ENCODE results near the gene HBE1. TPM values are rescaled to one million over a fixed set of nuclear protein-coding genes. Genes with fewer than 3 reads are reported as not detected.

Gene HBE1
- total and polyA plus RNA-seq, 9 of the 15 experiments (the other 6 are each of a cell fraction or from before 2014, with no cell fraction given): 612 to 10,250 (median 2,181) TPM

DNA sequence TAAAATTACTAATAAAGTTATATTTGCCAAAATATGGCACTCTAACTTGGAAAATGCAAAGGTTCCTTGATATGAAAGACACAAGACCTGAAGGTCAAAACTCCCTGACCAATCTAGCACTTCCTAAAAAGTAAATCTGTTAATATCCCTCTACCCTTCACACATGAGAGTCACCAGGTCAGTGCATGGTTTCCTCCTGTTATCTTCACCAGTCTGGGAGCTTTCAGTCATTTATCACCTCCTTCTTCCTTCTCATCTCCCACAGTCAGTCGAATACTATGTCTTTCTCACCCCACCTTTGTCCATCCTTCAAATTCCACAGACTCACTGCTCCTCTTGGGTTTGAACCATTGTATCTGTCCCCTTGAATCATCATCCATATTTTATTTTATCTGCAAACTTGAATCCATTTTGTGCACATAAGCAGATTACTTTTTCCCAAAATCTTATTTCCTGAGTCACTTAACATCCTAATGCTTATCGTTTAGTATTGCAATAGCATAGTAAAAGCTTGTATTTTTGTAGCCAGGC, 2.6 kb downstream of the HBE1 start (continued):
- peak; percentile 17; the same call in 1 of the 2 replicates for TF ChIP-seq JUND (IDR thresholded peaks at IDR 0.05; ENCODE audit: borderline replicate concordance, low read depth, low read length)
- no peak for TF ChIP-seq JUND (tag; IDR thresholded peaks at IDR 0.05; ENCODE audit: borderline replicate concordance, low read depth, low read length)
- no peak for TF ChIP-seq PHF8 (IDR thresholded peaks at IDR 0.05; ENCODE audit: borderline replicate concordance, low read length)
- TF ChIP-seq, protein P1, sequence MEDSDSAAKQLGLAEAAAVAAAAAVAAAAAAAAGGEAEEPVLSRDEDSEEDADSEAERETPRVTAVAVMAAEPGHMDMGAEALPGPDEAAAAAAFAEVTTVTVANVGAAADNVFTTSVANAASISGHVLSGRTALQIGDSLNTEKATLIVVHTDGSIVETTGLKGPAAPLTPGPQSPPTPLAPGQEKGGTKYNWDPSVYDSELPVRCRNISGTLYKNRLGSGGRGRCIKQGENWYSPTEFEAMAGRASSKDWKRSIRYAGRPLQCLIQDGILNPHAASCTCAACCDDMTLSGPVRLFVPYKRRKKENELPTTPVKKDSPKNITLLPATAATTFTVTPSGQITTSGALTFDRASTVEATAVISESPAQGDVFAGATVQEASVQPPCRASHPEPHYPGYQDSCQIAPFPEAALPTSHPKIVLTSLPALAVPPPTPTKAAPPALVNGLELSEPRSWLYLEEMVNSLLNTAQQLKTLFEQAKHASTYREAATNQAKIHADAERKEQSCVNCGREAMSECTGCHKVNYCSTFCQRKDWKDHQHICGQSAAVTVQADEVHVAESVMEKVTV (CRISPR knock-in tag; IDR thresholded peaks at IDR 0.05): no peak
- TF ChIP-seq, protein P2, sequence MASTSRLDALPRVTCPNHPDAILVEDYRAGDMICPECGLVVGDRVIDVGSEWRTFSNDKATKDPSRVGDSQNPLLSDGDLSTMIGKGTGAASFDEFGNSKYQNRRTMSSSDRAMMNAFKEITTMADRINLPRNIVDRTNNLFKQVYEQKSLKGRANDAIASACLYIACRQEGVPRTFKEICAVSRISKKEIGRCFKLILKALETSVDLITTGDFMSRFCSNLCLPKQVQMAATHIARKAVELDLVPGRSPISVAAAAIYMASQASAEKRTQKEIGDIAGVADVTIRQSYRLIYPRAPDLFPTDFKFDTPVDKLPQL (IDR thresholded peaks at IDR 0.05; ENCODE audit: extremely low read depth, insufficient read length): no peak
- TF ChIP-seq, protein P3, sequence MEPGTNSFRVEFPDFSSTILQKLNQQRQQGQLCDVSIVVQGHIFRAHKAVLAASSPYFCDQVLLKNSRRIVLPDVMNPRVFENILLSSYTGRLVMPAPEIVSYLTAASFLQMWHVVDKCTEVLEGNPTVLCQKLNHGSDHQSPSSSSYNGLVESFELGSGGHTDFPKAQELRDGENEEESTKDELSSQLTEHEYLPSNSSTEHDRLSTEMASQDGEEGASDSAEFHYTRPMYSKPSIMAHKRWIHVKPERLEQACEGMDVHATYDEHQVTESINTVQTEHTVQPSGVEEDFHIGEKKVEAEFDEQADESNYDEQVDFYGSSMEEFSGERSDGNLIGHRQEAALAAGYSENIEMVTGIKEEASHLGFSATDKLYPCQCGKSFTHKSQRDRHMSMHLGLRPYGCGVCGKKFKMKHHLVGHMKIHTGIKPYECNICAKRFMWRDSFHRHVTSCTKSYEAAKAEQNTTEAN (CRISPR knock-in tag; IDR thresholded peaks at IDR 0.05): no peak
- TF ChIP-seq FOSL1 (tag; conservative IDR thresholded peaks at IDR 0.05): peak; percentile 36; the same call in 1 of the 2 replicates
- no peak for TF ChIP-seq ZNF121 (CRISPR knock-in tag; conservative IDR thresholded peaks at IDR 0.05)
- no peak for TF ChIP-seq CREB1 (IDR thresholded peaks at IDR 0.05)
- no peak for TF ChIP-seq CREB1 (CRISPR knock-in tag; IDR thresholded peaks at IDR 0.05)
- no peak for TF ChIP-seq FOXA1 (IDR thresholded peaks at IDR 0.05; ENCODE audit: borderline replicate concordance)
- TF ChIP-seq CHD1 (IDR thresholded peaks at IDR 0.05; ENCODE audit: low read length): no peak
- TF ChIP-seq, protein P4, sequence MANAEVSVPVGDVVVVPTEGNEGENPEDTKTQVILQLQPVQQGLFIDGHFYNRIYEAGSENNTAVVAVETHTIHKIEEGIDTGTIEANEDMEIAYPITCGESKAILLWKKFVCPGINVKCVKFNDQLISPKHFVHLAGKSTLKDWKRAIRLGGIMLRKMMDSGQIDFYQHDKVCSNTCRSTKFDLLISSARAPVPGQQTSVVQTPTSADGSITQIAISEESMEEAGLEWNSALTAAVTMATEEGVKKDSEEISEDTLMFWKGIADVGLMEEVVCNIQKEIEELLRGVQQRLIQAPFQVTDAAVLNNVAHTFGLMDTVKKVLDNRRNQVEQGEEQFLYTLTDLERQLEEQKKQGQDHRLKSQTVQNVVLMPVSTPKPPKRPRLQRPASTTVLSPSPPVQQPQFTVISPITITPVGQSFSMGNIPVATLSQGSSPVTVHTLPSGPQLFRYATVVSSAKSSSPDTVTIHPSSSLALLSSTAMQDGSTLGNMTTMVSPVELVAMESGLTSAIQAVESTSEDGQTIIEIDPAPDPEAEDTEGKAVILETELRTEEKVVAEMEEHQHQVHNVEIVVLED (CRISPR knock-in tag; IDR thresholded peaks at IDR 0.05): no peak
- TF ChIP-seq STAT5B (CRISPR knock-in tag; IDR thresholded peaks at IDR 0.05): no peak
- no peak for TF ChIP-seq ZNF143 (CRISPR knock-in tag; IDR thresholded peaks at IDR 0.05)
- TF ChIP-seq SP2 (IDR thresholded peaks at IDR 0.05; ENCODE audit: extremely low read depth, low read depth, low read length, poor library complexity, severe bottlenecking): no peak
- no peak for TF ChIP-seq COPS2 (conservative IDR thresholded peaks at IDR 0.05)
- TF ChIP-seq RBM17 (IDR thresholded peaks at IDR 0.05; ENCODE audit: borderline replicate concordance, low read depth, low read length): no peak
- 0 out of 2 replicates have a peak, but pooled peaks have one; percentile 54 for TF ChIP-seq SMARCE1 (IDR thresholded peaks at IDR 0.05)
- no peak for TF ChIP-seq SIX5 (IDR thresholded peaks at IDR 0.05; ENCODE audit: borderline replicate concordance in 1 of 2, insufficient read depth in 1 of 2, low read depth in 1 of 2, low read length in 2 of 2)
- no peak for TF ChIP-seq BDP1 (IDR thresholded peaks at IDR 0.05; ENCODE audit: insufficient read depth, insufficient read length)
- no peak for TF ChIP-seq GABPA (tag; conservative IDR thresholded peaks at IDR 0.05; ENCODE audit: low read depth)
- no peak for TF ChIP-seq SLC30A9 (CRISPR knock-in tag; IDR thresholded peaks at IDR 0.05)
- TF ChIP-seq ZNF76 (CRISPR knock-in tag; IDR thresholded peaks at IDR 0.05; ENCODE audit: borderline replicate concordance): no peak
- TF ChIP-seq KLF10 (CRISPR knock-in tag; IDR thresholded peaks at IDR 0.05): no peak
- TF ChIP-seq ZNF124 (CRISPR knock-in tag; IDR thresholded peaks at IDR 0.05): no peak

All from K562 (cell line).